ENCODE data around the gene MGMT.

- TF ChIP-seq CHD1 (IDR thresholded peaks at IDR 0.05; ENCODE audit: low read length) (no peak), ATF7 (IDR thresholded peaks at IDR 0.05) (no peak), CEBPB (tag; IDR thresholded peaks at IDR 0.05) (no peak), MAZ (CRISPR knock-in tag; conservative IDR thresholded peaks at IDR 0.05 in 1 of 2, IDR thresholded peaks at IDR 0.05 in 1 of 2) (no peak)
These were observed 235.6 kb downstream of the MGMT start for GRCh38 chr10:129702605-129703004.

Measured in K562 (cell line).